Chondrocyte (in vitro differentiated cells): ENCODE results near the gene ZBED4. TPM values are rescaled to one million over a fixed set of nuclear protein-coding genes. Genes with fewer than 3 reads are reported as not detected.

Source experiments
- DNase-seq: peaks from one replicate; pipeline ENCODE4 v3.0.0; 2021; ENCODE audit warnings: mixed read lengths, low spot score
- H3K27ac Mint-ChIP-seq: one replicate; pipeline ENCODE4 v1.8.0; 2021; ENCODE audit warnings: mild to moderate bottlenecking, moderate library complexity, mixed read lengths; ENCODE audit not compliant: unreplicated experiment
- H3K27me3 Mint-ChIP-seq: 2 replicates; pipeline ENCODE4 v1.8.0; 2021; ENCODE audit warnings: low read depth, mixed read lengths
- H3K36me3 Mint-ChIP-seq: 2 replicates; pipeline ENCODE4 v1.8.0; 2021; ENCODE audit warnings: low read depth, mixed read lengths
- H3K4me1 Mint-ChIP-seq: 2 replicates; pipeline ENCODE4 v1.8.0; 2021; ENCODE audit warnings: low read depth, mild to moderate bottlenecking, mixed read lengths
- H3K4me3 Mint-ChIP-seq: one replicate; pipeline ENCODE4 v1.8.0; 2021; ENCODE audit warnings: mild to moderate bottlenecking, moderate library complexity, mixed read lengths; ENCODE audit not compliant: unreplicated experiment
- H3K9me3 Mint-ChIP-seq: 2 replicates; pipeline ENCODE4 v1.8.0; 2021; ENCODE audit warnings: low read depth, mixed read lengths
- CTCF ChIP-seq: fragments of 200-600 bp; sonication (generic); IDR thresholded peaks from 2 replicates; pipeline ENCODE4 v1.5.0; 2021; ENCODE audit warnings: antibody characterized with exemption, mild to moderate bottlenecking, moderate library complexity
- total RNA-seq: library from RNA; stranded (reverse); gene quantifications from 3 replicates; pipeline ENCODE4 v1.2.1, GENCODE V29; 2021

The ZBED4 gene
- total RNA-seq, 1 donor from 2014 or later = 17.6 TPM

- H3K36me3 Mint-ChIP-seq = peaks cover 25% of the 10 kb centered on the region
- TF ChIP-seq CTCF = no peak
- no peak overlapping the region for H3K27ac Mint-ChIP-seq
- H3K27me3 Mint-ChIP-seq = no peaks in the 10 kb centered on the region
- H3K9me3 Mint-ChIP-seq = peaks cover 9% of the 10 kb centered on the region
- H3K4me1 Mint-ChIP-seq = peaks cover 6% of the 10 kb centered on the region
- DNase-seq = peak; percentile 56
- H3K4me3 Mint-ChIP-seq = no peak overlapping the region
Observed at GRCh38 chr22:49894322-49895054, 40.8 kb downstream of the ZBED4 start.

- H3K27me3 Mint-ChIP-seq = no peaks in the 10 kb centered on the region
- peak; percentile 69 for DNase-seq
- no peak for TF ChIP-seq CTCF
- peaks cover 5% of the 10 kb centered on the region for H3K9me3 Mint-ChIP-seq
- H3K27ac Mint-ChIP-seq = no peak overlapping the region
- peaks cover 5% of the 10 kb centered on the region for H3K4me1 Mint-ChIP-seq
- H3K36me3 Mint-ChIP-seq = peaks cover 24% of the 10 kb centered on the region
- H3K4me3 Mint-ChIP-seq = no peak overlapping the region
Observed at GRCh38 chr22:49896201-49896600, 42.6 kb downstream of the ZBED4 start.

- no peaks in the 10 kb centered on the region for H3K27me3 Mint-ChIP-seq
- no peak overlapping the region for H3K27ac Mint-ChIP-seq
- H3K4me3 Mint-ChIP-seq = no peak overlapping the region
- no peaks in the 10 kb centered on the region for H3K4me1 Mint-ChIP-seq
- no peak for DNase-seq
- H3K36me3 Mint-ChIP-seq = peaks cover 24% of the 10 kb centered on the region
- no peaks in the 10 kb centered on the region for H3K9me3 Mint-ChIP-seq
- no peak for TF ChIP-seq CTCF
Observed at GRCh38 chr22:49897015-49897684, 43.5 kb downstream of the ZBED4 start.

GRCh38 chr22:49899530-49899929 lies 45.9 kb downstream of the ZBED4 start:
- DNase-seq = no peak
- H3K9me3 Mint-ChIP-seq = no peaks in the 10 kb centered on the region
- peaks cover 20% of the 10 kb centered on the region for H3K36me3 Mint-ChIP-seq
- H3K27ac Mint-ChIP-seq = no peak overlapping the region
- H3K27me3 Mint-ChIP-seq = no peaks in the 10 kb centered on the region
- H3K4me3 Mint-ChIP-seq = no peak overlapping the region
- no peak for TF ChIP-seq CTCF
- H3K4me1 Mint-ChIP-seq = no peaks in the 10 kb centered on the region

- H3K9me3 Mint-ChIP-seq = no peaks in the 10 kb centered on the region
- no peaks in the 10 kb centered on the region for H3K27me3 Mint-ChIP-seq
- H3K27ac Mint-ChIP-seq = no peak overlapping the region
- no peak for TF ChIP-seq CTCF
- no peak overlapping the region for H3K4me3 Mint-ChIP-seq
- DNase-seq = peak; percentile 87
- H3K36me3 Mint-ChIP-seq = peaks cover 19% of the 10 kb centered on the region
- no peaks in the 10 kb centered on the region for H3K4me1 Mint-ChIP-seq
Observed at GRCh38 chr22:49900441-49901230, 47.0 kb downstream of the ZBED4 start.
